ENCODE measurements around the gene NPC2. TPM values are rescaled to one million over a fixed set of nuclear protein-coding genes. Genes with fewer than 3 reads are reported as not detected.
"Not testable (repeated sequence)": the region's sequence is repeated elsewhere in the genome, so short reads cannot be mapped to it uniquely, and the experiment has no call there.

NPC2 gene
- total RNA-seq, 1 experiment from 2014 or later: 291 TPM

GRCh38 chr14:74539503-74539902 lies 46.4 kb upstream of the NPC2 start:
- POLR2A ChIA-PET: no interaction called here
- no peak overlapping the region for H3K4me3 Mint-ChIP-seq (ENCODE audit: unreplicated experiment)
- intact Hi-C loops (cut with micrococcal nuclease; ENCODE audit: unreplicated experiment): no loop called here
- no peaks in the 10 kb centered on the region for H3K27me3 ChIP-seq (replicated peaks; ENCODE audit: control insufficient read depth, insufficient read depth, low read length)
- DNase-seq: no peak
- H3K4me3 ChIP-seq (ENCODE audit: low read depth, low read length): no peak overlapping the region
- no peak for TF ChIP-seq CTCF (IDR thresholded peaks at IDR 0.05; ENCODE audit: insufficient read depth in 1 of 2, low read depth in 1 of 2, low read length in 1 of 2, severe bottlenecking in 1 of 2, unreplicated experiment in 1 of 2)
- CTCF ChIA-PET: no interaction called here
- H3K36me3 Mint-ChIP-seq (ENCODE audit: insufficient read depth, unreplicated experiment): no peaks in the 10 kb centered on the region
- BruUV-seq (replicated peaks): no TSS peak
- no peaks in the 10 kb centered on the region for H3K9me3 Mint-ChIP-seq (ENCODE audit: unreplicated experiment)
- peak overlapping the region; percentile 4 for H3K27ac Mint-ChIP-seq (ENCODE audit: unreplicated experiment)
- no peaks in the 10 kb centered on the region for H3K4me1 Mint-ChIP-seq (ENCODE audit: low read depth, unreplicated experiment)
- no peaks in the 10 kb centered on the region for H3K9me3 ChIP-seq
- no peaks in the 10 kb centered on the region for H3K4me1 ChIP-seq
- H3K36me3 ChIP-seq (ENCODE audit: control insufficient read depth, insufficient read depth, low read length): no peaks in the 10 kb centered on the region
- no peaks in the 10 kb centered on the region for H3K27me3 Mint-ChIP-seq (ENCODE audit: insufficient read depth, unreplicated experiment)

GRCh38 chr14:74538411-74539391 lies 45.6 kb upstream of the NPC2 start:
- H3K4me1 ChIP-seq: no peaks in the 10 kb centered on the region
- BruUV-seq (replicated peaks): no TSS peak

GRCh38 chr14:74536336-74536735 lies 43.2 kb upstream of the NPC2 start:
- H3K27me3 Mint-ChIP-seq (ENCODE audit: insufficient read depth, unreplicated experiment); DNase-seq; H3K9me3 ChIP-seq; H3K27me3 ChIP-seq (replicated peaks; ENCODE audit: control insufficient read depth, insufficient read depth, low read length); H3K9me3 Mint-ChIP-seq (ENCODE audit: unreplicated experiment); H3K36me3 Mint-ChIP-seq (ENCODE audit: insufficient read depth, unreplicated experiment); H3K36me3 ChIP-seq (ENCODE audit: control insufficient read depth, insufficient read depth, low read length); H3K4me1 Mint-ChIP-seq (ENCODE audit: low read depth, unreplicated experiment); BruUV-seq (replicated peaks); H3K4me1 ChIP-seq; CTCF ChIA-PET; H3K4me3 Mint-ChIP-seq (ENCODE audit: unreplicated experiment); POLR2A ChIA-PET; intact Hi-C loops (cut with micrococcal nuclease; ENCODE audit: unreplicated experiment); H3K4me3 ChIP-seq (ENCODE audit: low read depth, low read length); H3K27ac Mint-ChIP-seq (ENCODE audit: unreplicated experiment): not testable (repeated sequence)

More at GRCh38 chr14:74538411-74539391, 45.6 kb upstream of the NPC2 start:
- intact Hi-C loops (cut with micrococcal nuclease; ENCODE audit: unreplicated experiment): no loop called here
- ChIA-PET POLR2A (no interaction called here), CTCF (no interaction called here)
- no peak for DNase-seq
- no peaks in the 10 kb centered on the region for H3K9me3 ChIP-seq
- Mint-ChIP-seq H3K36me3 (ENCODE audit: insufficient read depth, unreplicated experiment) (no peaks in the 10 kb centered on the region), H3K27ac (ENCODE audit: unreplicated experiment) (no peak overlapping the region), H3K4me1 (ENCODE audit: low read depth, unreplicated experiment) (no peaks in the 10 kb centered on the region), H3K9me3 (ENCODE audit: unreplicated experiment) (no peaks in the 10 kb centered on the region), H3K27me3 (ENCODE audit: insufficient read depth, unreplicated experiment) (no peaks in the 10 kb centered on the region), H3K4me3 (ENCODE audit: unreplicated experiment) (no peak overlapping the region)
- no peaks in the 10 kb centered on the region for H3K27me3 ChIP-seq (replicated peaks; ENCODE audit: control insufficient read depth, insufficient read depth, low read length)
- no peak for TF ChIP-seq CTCF (IDR thresholded peaks at IDR 0.05; ENCODE audit: insufficient read depth in 1 of 2, low read depth in 1 of 2, low read length in 1 of 2, severe bottlenecking in 1 of 2, unreplicated experiment in 1 of 2)
- no peaks in the 10 kb centered on the region for H3K36me3 ChIP-seq (ENCODE audit: control insufficient read depth, insufficient read depth, low read length)
- H3K4me3 ChIP-seq (ENCODE audit: low read depth, low read length): no peak overlapping the region

Measured in Caco-2 (cell line).